AG09319 (cell line): ENCODE data around the gene ZER1.

Source experiments
- DNase-seq: peaks from one replicate; pipeline ENCODE4 v3.0.0-alpha.2; 2010; ENCODE audit warnings: low read depth; ENCODE audit errors: extremely low read depth
- TF ChIP-seq, protein P1 (sequence below): IDR thresholded peaks from 2 replicates; pipeline ENCODE4 v1.5.1; 2011; ENCODE audit warnings: low read depth, mild to moderate bottlenecking, inconsistent platforms, low read length, moderate library complexity

The ZER1 gene

DNA sequence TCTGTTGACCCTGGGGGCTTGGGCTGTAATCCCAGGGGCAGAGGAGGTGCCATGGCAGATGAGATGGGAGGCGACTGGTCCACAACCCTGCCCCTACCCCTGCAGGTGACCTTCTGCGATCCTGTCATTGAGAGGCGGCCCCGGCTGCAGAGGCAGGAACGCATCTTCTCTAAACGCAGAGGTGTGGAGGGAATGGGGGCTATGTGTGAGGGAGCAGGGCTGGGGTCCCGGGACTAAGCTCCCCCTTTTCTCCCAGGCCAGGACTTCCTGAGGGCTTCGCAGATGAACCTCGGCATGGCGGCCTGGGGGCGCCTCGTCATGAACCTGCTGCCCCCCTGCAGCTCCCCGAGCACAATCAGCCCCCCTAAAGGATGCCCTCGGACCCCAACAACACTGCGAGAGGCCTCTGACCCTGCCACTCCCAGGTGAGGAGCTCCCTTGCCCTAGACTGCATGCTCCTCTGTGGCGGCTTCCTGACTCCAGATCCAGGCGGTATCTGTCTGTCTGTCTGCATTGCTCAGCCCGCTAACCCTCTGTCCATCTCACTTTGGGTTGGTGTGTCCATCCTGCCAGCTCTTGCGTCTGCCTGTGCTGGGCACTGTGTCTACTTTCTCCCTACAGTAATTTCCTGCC is 57.7 kb downstream of the ZER1 start:
- DNase-seq: no peak
- TF ChIP-seq, protein P1, sequence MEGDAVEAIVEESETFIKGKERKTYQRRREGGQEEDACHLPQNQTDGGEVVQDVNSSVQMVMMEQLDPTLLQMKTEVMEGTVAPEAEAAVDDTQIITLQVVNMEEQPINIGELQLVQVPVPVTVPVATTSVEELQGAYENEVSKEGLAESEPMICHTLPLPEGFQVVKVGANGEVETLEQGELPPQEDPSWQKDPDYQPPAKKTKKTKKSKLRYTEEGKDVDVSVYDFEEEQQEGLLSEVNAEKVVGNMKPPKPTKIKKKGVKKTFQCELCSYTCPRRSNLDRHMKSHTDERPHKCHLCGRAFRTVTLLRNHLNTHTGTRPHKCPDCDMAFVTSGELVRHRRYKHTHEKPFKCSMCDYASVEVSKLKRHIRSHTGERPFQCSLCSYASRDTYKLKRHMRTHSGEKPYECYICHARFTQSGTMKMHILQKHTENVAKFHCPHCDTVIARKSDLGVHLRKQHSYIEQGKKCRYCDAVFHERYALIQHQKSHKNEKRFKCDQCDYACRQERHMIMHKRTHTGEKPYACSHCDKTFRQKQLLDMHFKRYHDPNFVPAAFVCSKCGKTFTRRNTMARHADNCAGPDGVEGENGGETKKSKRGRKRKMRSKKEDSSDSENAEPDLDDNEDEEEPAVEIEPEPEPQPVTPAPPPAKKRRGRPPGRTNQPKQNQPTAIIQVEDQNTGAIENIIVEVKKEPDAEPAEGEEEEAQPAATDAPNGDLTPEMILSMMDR: no peak

- TF ChIP-seq, protein P1: no peak
- DNase-seq: no peak
These were observed 58.3 kb downstream of the ZER1 start for GRCh38 chr9:128713411-128713780.

- no peak for DNase-seq
- TF ChIP-seq, protein P1: no peak
These were observed 59.0 kb downstream of the ZER1 start for GRCh38 chr9:128712451-128713410.

DNA sequence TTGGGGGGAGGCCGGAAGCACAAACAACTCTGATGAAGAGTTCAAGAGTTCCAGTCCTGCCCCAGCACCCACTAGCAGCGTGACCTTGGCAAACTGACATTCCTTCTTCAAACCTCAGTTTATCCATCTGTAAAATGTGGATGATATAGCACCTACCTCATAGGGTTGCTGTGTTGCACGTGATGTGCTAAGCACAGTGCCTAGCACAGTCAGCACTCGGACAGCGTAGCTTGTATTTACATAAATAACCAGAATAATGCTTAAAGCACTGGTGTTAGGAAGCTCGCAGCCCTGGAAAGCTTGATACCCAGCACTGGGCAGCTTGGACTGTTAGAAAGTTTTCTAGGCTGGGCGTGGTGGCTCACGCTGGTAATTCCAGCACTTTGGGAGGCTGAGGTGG is 64.3 kb downstream of the ZER1 start:
- TF ChIP-seq, protein P1: no peak
- no peak for DNase-seq

DNA sequence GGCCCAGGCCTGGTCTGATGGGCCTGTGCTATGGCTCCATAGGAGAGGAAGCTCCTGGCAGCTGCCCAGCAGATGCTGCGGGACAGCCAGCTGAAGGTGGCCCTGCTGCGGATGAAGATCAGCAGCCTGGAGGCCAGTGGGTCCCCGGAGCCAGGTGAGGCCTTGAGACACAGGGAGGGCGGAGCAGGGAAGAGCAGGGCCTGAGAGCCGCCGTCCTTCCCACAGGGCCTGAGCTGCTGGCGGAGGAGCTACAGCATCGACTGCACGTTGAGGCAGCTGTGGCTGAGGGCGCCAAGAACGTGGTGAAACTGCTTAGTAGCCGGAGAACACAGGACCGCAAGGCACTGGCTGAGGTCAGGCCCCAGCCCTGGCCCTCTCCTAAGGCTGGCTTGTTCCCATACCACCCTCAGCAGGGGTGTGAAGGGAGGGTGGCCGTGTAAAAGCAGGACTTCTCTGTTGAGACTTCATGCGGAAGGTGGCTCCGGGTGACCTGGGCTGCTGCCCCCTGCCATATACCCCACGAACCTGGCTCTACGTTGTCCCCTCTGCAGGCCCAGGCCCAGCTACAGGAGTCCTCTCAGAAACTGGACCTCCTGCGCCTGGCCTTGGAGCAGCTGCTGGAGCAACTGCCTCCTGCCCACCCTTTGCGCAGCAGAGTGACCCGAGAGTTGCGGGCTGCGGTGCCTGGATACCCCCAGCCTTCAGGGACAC is 64.9 kb downstream of the ZER1 start:
- TF ChIP-seq, protein P1: no peak

GRCh38 chr9:128706045-128706444 is 65.7 kb downstream of the ZER1 start:
- DNase-seq: no peak
- TF ChIP-seq, protein P1: no peak

More for the DNA sequence above, 64.9 kb downstream of the ZER1 start:
- no peak for DNase-seq
